GM21390 (cell line): ENCODE measurements around the gene MYO5B.

Experiments
- ATAC-seq: cut with Tn5 transposase; IDR thresholded peaks from one replicate; pipeline ENCODE4 v1.9.1; 2021; ENCODE audit not compliant: unreplicated experiment

MYO5B gene

DNA sequence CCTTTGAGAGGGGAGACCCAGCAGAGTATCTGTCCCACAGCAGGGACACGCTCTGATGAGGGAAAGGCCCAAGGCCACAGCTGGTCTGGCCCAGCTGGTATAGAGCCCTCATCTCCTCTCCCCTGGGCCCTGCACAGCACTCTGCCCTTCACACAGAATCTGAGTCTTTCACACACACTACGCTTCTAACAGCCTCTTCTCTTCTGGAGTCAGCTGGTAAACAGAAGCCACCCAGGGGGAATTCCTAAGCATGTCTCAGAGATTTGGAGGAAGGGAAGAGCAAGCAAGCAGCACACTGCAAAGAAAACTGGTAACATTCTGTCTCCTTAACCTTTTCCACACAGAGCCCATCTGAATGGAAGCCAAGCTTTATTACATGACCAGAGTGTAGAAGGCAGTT is 260.5 kb downstream of the MYO5B start:
- no peak for ATAC-seq

DNA sequence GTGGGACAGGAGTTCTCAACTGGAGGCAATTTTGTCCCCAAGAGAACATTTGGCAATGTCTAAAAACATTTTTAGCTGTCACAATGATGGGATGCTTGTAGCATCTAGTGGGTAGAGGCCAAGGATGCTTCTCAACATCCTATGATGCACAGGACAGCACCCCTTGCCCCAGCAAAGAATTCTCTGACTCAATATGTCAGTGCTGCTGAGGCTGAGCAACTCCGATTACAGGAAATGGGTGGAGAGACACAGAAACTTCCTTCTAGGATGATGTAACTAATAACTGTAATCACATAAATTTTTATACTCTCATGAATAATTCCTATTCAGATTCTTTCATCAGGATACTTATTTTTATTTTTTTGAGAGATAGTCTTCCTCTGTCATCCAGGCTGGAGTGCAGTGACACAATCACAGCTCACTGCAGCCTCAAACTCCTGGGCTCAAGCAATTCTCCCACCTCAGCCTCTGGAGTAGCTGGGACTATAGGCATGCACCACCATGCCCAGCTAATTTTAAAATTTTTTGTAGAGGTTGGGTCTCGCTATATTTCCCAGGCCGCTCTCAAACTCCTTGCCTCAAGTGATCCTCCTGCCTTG is 261.3 kb downstream of the MYO5B start:
- ATAC-seq = no peak

DNA sequence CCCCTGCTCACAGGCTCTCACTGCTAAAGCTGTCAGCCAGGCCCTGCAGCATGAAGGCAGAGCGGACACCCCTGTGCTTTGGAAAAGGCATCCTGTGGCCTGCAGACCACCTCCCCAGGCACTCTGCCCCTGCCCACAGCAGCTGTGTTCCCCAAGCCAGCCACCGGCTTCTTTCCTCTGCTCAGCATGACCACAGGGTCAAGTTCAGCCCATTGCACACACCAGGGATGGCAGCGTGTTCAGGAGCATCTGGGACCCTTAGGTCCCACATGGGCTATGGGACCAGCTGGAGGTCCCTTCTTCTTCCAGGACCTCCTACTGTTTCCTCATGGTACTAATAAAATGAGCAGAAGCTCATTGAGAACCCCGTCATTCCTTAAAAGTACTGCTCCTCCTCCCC is 263.2 kb downstream of the MYO5B start:
- no peak for ATAC-seq

GRCh38 chr18:49931179-49931578 is 263.8 kb downstream of the MYO5B start:
- ATAC-seq = no peak

DNA sequence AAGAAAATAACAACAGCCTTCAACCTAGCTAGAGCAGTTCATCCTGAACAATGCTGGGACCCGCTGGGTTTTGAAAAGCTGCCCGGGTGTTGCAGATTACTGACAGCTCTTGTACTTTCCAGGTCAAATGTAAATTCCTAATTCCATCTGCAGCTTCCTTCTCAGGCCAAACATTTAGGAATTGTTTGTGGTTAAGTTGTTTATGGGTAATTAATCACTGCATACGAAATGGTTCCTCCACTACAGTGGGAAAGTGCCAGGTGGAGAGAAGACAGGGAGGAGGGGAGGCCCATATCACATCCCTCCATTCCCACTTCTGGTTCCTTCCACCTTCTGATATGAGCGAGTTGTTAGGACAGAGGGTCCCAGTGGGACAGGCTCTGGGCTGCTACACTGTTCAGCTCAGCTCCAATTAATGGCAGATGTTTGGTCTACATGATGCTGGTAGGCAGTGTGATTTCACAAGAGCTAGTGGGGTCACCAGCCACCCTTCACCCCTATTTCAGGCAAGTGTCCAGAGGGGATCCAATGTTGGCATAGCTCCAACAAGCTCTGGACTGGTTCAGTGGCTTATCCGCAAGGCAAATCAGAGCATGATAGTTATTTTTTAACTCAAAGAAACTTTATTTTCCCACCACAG is 268.7 kb downstream of the MYO5B start:
- no peak for ATAC-seq

DNA sequence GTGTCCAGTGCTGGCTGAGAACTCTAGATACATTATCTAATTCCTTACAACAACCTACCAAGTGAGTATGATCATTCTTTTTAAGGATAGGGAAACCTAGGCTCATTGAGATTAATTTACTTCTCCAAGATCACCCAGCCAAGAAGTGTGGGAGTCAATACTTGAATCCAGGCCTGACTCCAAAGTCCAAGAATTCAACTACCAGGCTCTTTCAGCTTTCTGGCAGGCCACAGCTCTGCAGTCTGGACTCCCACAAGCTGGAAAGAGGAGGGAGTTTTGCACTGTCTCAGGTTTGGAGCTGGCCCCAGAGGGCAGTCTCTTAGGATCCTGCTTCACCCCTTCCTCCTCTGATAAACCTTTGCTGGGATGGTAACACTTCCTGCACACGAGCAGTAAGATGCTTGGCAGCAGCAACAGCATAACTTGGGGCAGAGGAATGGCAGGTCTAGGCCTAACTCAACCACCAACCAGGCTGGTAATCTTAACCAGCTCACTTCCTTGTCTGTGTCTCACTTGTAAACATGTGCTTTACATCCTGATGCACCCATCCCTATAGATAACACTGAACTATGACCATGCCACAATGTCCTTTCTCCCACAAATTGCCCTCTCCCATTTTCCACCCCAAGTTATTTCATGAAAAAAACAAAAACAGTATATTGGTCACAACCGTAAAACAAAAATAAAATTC is 270.5 kb downstream of the MYO5B start:
- ATAC-seq = no peak

- no peak for ATAC-seq
Observed at GRCh38 chr18:49922228-49922627, 272.7 kb downstream of the MYO5B start.

- no peak for ATAC-seq
Observed at GRCh38 chr18:49921318-49921985, 273.5 kb downstream of the MYO5B start.

DNA sequence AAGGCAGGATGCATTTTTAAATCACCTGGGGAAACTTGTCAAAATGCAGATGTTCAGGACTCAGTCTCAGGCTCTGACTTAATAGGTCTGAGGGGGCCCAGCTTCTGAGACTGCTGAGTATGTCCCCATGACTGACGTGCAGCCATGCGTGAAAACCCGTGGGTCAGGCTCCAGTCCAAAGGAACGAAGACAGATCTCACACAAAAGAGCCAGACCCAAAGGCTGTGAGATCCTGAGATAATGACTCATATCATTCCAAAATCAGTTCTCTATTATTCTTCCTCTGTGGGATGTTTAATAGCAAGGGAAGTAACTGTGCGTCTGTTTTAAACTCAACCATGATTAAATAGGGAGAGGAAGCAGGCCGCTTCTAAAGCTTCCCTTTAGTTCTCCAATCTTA is 274.2 kb downstream of the MYO5B start:
- ATAC-seq = no peak

DNA sequence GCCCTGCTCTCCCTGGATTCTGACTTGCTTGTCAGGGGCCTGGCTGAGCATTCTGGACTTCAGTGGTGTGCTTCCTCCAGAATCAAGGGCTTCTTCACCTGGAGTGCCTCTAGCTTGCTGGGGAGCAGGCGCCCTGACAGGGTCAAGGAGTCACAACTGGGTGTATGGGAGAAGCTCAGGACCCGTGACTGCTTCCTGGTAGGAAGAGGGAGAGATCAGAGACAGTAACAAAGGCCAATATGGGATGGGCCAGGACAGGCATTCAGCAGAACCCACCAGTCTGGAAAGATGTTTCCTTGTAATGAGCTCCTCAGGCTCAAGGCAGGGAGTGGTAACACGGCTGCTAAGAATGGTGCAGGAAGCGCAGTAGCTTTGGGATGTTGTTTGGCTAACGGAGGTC is 277.2 kb downstream of the MYO5B start:
- no peak for ATAC-seq

DNA sequence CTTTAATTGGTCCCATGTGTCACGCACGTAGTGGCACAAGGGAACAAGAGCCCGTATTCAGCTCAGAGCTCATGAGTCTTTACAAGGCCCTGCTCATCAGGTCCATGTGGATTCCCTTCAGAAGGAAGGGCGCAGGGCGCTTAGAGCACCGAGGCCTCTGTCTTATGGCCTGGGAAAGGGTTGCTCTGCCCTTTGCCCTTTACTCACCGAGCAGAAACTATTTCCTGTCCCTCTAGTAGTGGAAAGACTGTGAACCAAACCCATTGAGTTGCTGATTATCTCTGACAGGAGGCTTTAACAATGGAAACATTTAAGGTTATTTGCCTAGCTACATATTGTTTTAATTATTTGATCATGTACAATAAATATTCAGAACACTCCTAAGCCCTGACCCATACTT is 279.6 kb downstream of the MYO5B start:
- no peak for ATAC-seq

GRCh38 chr18:49913221-49913620 is 281.7 kb downstream of the MYO5B start:
- ATAC-seq = no peak

DNA sequence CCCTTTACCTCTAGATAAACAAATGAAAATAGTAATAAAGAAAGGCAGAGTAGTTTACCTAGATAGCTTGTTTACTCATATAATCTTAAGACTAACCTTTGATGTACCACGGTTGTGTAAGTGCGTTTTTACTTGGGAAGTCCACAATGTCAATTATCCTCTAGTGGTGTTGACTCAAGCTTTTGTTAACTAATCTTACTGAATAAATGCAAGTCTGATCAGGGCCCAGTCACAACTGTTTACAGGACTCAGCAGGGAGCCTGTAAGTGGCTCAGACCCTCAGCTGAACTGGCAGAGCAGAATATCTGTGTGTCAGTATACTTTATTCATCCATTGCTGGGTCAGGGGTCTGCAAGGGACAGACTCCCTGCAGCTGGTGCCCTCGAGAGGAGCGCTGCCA is 283.5 kb downstream of the MYO5B start:
- ATAC-seq = no peak

DNA sequence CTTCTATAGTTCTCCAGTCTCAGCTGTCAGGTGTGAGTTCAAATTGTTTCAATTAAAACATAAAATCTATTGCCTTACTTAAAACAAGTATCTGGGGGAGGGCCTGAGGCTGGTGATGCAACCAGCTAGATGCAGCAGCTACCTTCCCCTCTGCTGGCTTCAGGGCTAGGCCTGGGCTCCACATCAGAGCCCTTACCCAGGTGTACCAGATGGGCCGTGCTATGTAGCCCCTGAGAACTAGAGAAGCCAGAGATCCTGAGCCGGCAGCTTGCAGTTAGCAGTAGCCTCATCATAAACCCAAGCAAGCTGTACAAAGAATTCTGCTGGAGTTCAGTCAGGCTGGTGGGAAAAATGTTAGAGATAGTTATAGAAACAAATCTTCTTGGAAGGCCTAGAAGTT is 284.0 kb downstream of the MYO5B start:
- ATAC-seq = no peak

- no peak for ATAC-seq
Observed at GRCh38 chr18:49910019-49910418, 284.9 kb downstream of the MYO5B start.

DNA sequence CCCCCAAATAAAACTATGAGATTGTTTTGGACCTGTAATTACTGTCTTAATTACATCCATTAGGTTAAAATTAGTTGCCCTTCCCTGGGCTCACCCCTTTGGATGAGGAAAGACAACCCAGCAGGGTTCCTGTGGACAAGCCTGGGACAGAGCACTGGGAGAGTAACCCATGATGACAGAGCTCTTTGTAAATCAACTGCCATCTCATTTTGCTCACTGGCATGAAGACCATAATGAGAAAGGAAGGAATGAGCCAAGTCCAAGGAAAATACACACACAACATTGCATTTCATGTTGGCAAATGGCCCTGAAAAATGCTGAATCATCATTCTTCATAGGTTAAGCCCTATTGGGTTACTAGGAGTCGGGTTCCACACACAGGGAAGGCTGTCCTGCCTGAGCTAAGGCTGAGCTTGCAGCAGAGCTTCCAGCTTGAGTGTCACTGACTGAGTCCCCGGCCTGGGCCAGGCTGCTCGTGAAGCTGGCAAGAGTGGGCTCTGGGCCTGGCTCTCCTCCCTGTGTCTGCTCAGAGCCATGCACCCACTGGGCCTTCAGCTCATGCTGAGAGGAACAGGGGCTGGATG is 287.5 kb downstream of the MYO5B start:
- no peak for ATAC-seq

GRCh38 chr18:49905771-49906170 is 289.2 kb downstream of the MYO5B start:
- ATAC-seq = no peak

- no peak for ATAC-seq
Observed at GRCh38 chr18:49904871-49905555, 289.9 kb downstream of the MYO5B start.

- no peak for ATAC-seq
Observed at GRCh38 chr18:49901862-49902340, 293.0 kb downstream of the MYO5B start.

GRCh38 chr18:49899657-49900330 is 295.2 kb downstream of the MYO5B start:
- ATAC-seq = no peak
